HEK293T (cell line): Measurements from ENCODE around the gene SLC25A25.

ENCODE experiments used
- CTCF ChIA-PET: fragments of 350-600 bp; formaldehyde crosslinking; extraction: SDS; loops from one replicate; lab custom pipeline; 2021; ENCODE audit warnings: antibody characterized with exemption, inconsistent platforms; lab: Yijun Ruan, JAX
- POLR2A ChIA-PET: fragments of 350-600 bp; formaldehyde crosslinking; extraction: SDS; loops from one replicate; lab custom pipeline; 2020; ENCODE audit warnings: antibody characterized with exemption, inconsistent platforms; lab: Yijun Ruan, JAX
- DNase-seq: peaks from one replicate; pipeline ENCODE4 v3.0.0; 2012; ENCODE audit warnings: mixed read lengths; ENCODE audit errors: extremely low spot score
- ARNT ChIP-seq: fragments of 450-650 bp; IDR thresholded peaks from 2 replicates; pipeline ENCODE4 v1.6.1; 2017; ENCODE audit warnings: mild to moderate bottlenecking
- BHLHE40 ChIP-seq: fragments of 450-650 bp; IDR thresholded peaks from 2 replicates; pipeline ENCODE4 v1.6.1; 2016; ENCODE audit warnings: mild to moderate bottlenecking, moderate library complexity, borderline replicate concordance
- CTBP1 ChIP-seq: fragments of 450-650 bp; IDR thresholded peaks from 2 replicates; pipeline ENCODE4 v1.6.1; 2016; ENCODE audit warnings: borderline replicate concordance
- ELF4 ChIP-seq: fragments of 450-650 bp; IDR thresholded peaks from 2 replicates; pipeline ENCODE4 v1.6.1; 2017; ENCODE audit warnings: antibody characterized with exemption
- FOXA1 ChIP-seq: fragments of 450-650 bp; IDR thresholded peaks from 2 replicates; pipeline ENCODE4 v1.6.1; 2016; ENCODE audit warnings: mild to moderate bottlenecking
- FOXK2 ChIP-seq: fragments of 450-650 bp; IDR thresholded peaks from 2 replicates; pipeline ENCODE4 v1.6.1; 2016; ENCODE audit warnings: mild to moderate bottlenecking
- FOXM1 ChIP-seq: fragments of 450-650 bp; IDR thresholded peaks from 2 replicates; pipeline ENCODE4 v1.6.1; 2017; ENCODE audit warnings: mild to moderate bottlenecking, borderline replicate concordance
- HDGF ChIP-seq: fragments of 450-650 bp; IDR thresholded peaks from 2 replicates; pipeline ENCODE4 v1.6.1; 2017; ENCODE audit warnings: antibody characterized with exemption, borderline replicate concordance
- L3MBTL2 ChIP-seq: fragments of 450-650 bp; conservative IDR thresholded peaks from 2 replicates; pipeline ENCODE4 v1.6.1; 2016; ENCODE audit warnings: mild to moderate bottlenecking
- LEF1 ChIP-seq: fragments of 450-650 bp; IDR thresholded peaks from 2 replicates; pipeline ENCODE4 v1.6.1; 2017; ENCODE audit warnings: mild to moderate bottlenecking, borderline replicate concordance
- NFRKB ChIP-seq: fragments of 450-650 bp; IDR thresholded peaks from 2 replicates; pipeline ENCODE4 v1.6.1; 2016; ENCODE audit warnings: mild to moderate bottlenecking, moderate library complexity
- SP1 ChIP-seq: fragments of 450-650 bp; IDR thresholded peaks from 2 replicates; pipeline ENCODE4 v1.6.1; 2017
- SUZ12 ChIP-seq: fragments of 450-650 bp; IDR thresholded peaks from 2 replicates; pipeline ENCODE4 v1.6.1; 2016; ENCODE audit warnings: mild to moderate bottlenecking
- TARDBP ChIP-seq: fragments of 450-650 bp; IDR thresholded peaks from 2 replicates; pipeline ENCODE4 v1.6.1; 2016
- ZNF384 ChIP-seq: fragments of 450-650 bp; IDR thresholded peaks from 2 replicates; pipeline ENCODE4 v1.6.1; 2016
- TF ChIP-seq, protein P1 (sequence below): fragments of 450-650 bp; IDR thresholded peaks from 2 replicates; pipeline ENCODE4 v1.6.1; 2016

Gene SLC25A25

DNA sequence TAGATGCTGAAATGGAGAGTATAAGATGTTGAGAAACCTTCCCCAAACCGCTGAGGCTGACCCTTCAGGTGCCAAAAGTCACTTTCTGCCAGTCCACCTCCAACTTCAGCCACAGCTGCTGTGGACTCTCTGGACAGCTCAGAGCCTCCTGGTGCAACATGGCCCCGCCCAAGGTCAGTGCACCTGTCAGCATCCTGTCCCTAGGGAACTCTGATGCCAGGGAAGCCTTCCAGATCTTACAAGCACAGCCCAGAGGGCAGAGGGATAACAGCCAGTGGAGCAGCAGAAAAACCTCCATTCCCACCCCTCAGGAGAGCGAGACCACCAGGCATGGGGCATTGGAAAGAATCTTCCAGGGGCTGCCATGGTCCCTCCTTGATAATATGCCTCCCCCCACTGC is 70.0 kb downstream of the SLC25A25 start:
- ChIA-PET POLR2A (no interaction called here), CTCF (no interaction called here)
- no peak for TF ChIP-seq L3MBTL2
- no peak for TF ChIP-seq ELF4
- no peak for TF ChIP-seq CTBP1
- TF ChIP-seq NFRKB = no peak
- TF ChIP-seq FOXK2 = no peak
- no peak for TF ChIP-seq TARDBP
- TF ChIP-seq FOXM1 = no peak
- no peak for TF ChIP-seq SP1
- DNase-seq = no peak

DNA sequence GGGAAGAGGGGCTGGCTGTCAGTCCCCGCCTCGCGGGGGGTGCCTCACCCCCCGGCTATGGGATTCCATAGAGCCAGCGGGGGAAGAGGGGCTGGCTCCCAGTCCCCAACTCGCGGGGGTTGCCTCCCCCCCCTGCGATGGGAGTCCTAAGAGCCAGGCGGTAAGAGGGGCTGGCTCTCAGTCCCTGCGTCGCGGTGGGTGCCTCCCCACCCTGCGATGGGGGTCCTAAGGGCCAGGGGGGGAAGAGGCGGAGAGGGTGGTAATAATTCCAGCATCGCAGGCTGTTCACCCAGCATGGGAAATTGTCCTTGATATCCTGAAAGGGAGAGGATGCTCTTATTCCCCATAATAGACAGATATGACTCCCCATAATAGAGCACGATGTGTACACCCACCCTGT is 71.6 kb downstream of the SLC25A25 start:
- no peak for DNase-seq
- TF ChIP-seq FOXM1 = no peak
- POLR2A ChIA-PET = no interaction called here
- CTCF ChIA-PET = no interaction called here

DNA sequence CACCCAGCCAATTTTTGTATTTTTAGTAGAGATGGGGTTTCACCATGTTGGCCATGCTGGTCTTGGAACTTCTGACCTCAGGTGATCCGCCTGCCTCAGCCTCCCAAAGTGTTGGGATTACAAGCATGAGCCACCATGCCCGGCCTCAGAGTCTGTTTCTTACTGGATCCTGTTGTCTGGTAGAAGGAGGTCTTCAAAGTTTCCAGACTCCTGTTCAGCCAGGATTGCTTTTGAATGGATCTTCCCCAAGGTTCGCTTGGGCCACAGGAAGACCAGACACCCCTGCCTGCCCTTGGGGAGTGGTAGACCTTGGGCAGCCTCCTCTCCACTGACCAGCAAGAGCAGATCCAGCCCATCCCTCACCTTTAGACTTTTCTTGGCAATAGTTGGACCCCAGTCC is 73.6 kb downstream of the SLC25A25 start:
- no peak for TF ChIP-seq L3MBTL2
- no peak for TF ChIP-seq ARNT
- TF ChIP-seq ZNF384 = no peak
- no peak for TF ChIP-seq CTBP1
- TF ChIP-seq SUZ12 = no peak
- TF ChIP-seq SP1 = no peak
- TF ChIP-seq, protein P1, sequence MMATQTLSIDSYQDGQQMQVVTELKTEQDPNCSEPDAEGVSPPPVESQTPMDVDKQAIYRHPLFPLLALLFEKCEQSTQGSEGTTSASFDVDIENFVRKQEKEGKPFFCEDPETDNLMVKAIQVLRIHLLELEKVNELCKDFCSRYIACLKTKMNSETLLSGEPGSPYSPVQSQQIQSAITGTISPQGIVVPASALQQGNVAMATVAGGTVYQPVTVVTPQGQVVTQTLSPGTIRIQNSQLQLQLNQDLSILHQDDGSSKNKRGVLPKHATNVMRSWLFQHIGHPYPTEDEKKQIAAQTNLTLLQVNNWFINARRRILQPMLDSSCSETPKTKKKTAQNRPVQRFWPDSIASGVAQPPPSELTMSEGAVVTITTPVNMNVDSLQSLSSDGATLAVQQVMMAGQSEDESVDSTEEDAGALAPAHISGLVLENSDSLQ = no peak
- TF ChIP-seq NFRKB = no peak
- TF ChIP-seq FOXA1 = no peak
- TF ChIP-seq BHLHE40 = no peak
- no peak for TF ChIP-seq LEF1
- TF ChIP-seq FOXK2 = no peak
- no peak for TF ChIP-seq FOXM1
- no peak for TF ChIP-seq ELF4
- no peak for TF ChIP-seq HDGF
- no peak for TF ChIP-seq TARDBP
- CTCF ChIA-PET = interaction anchor here (1.0 kb wide), 1 partner anchor 9 kb away, joined by 3 read pairs; no protein-coding TSS in a partner anchor
- POLR2A ChIA-PET = no interaction called here
- DNase-seq = no peak

DNA sequence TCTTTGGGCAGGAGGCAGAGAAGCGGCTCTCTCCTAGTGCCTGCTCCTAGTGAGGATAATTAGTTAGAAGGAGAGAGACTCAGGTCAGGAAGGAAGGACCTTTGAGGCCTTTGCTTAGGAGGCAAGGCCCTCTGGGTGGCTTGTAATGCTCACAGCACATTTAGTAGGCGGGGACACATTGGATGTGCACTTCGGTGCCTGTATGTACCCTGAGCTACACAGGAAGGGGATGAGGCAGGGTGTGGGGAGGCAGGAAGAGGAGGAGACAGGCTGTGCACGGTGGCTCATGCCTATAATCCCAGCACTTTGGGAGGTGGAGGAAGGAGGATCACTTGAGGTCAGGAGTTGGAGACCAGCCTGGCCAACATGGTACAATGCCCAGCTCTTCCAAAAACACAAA is 74.0 kb downstream of the SLC25A25 start:
- POLR2A ChIA-PET = no interaction called here
- TF ChIP-seq ELF4 = no peak
- TF ChIP-seq CTBP1 = no peak
- TF ChIP-seq, protein P1 = no peak
- no peak for TF ChIP-seq SUZ12
- TF ChIP-seq ZNF384 = no peak
- no peak for TF ChIP-seq L3MBTL2
- no peak for TF ChIP-seq SP1
- TF ChIP-seq HDGF = no peak
- no peak for TF ChIP-seq LEF1
- TF ChIP-seq TARDBP = no peak
- TF ChIP-seq NFRKB = no peak
- no peak for TF ChIP-seq BHLHE40
- TF ChIP-seq FOXA1 = no peak
- DNase-seq = no peak
- CTCF ChIA-PET = interaction anchor here (1.0 kb wide), 1 partner anchor 8 kb away, joined by 3 read pairs; no protein-coding TSS in a partner anchor

DNA sequence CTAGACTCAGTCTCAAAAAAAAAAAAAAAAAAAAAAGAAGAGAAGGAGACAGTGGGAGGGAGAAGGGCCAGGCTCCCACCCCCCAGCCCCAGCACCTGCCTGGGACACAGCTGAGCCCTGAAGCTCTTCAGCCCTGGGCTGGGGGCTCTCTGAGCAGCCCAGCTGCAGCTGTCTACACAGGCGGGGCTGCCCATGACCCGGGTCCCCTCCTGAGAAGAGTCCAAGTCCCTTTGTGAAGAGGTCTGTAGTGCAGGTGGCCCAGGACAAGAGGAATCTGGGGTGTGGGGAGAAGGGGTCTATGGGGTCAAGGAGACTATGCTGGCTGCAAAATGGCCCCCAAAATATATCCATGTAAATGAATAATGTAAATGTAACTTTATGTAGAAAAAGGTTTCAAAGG is 74.6 kb downstream of the SLC25A25 start:
- DNase-seq = no peak
- ChIA-PET POLR2A (no interaction called here), CTCF (interaction anchor here (0.6 kb wide), 1 partner anchor 39 kb away, joined by 3 read pairs; no protein-coding TSS in a partner anchor)
- TF ChIP-seq SUZ12 (no peak), FOXA1 (no peak), SP1 (no peak), ARNT (no peak), ZNF384 (no peak), FOXM1 (no peak), ELF4 (no peak), L3MBTL2 (no peak), LEF1 (no peak), NFRKB (no peak), FOXK2 (no peak), TARDBP (no peak), HDGF (no peak), CTBP1 (no peak), BHLHE40 (no peak)
- TF ChIP-seq, protein P1 = no peak

DNA sequence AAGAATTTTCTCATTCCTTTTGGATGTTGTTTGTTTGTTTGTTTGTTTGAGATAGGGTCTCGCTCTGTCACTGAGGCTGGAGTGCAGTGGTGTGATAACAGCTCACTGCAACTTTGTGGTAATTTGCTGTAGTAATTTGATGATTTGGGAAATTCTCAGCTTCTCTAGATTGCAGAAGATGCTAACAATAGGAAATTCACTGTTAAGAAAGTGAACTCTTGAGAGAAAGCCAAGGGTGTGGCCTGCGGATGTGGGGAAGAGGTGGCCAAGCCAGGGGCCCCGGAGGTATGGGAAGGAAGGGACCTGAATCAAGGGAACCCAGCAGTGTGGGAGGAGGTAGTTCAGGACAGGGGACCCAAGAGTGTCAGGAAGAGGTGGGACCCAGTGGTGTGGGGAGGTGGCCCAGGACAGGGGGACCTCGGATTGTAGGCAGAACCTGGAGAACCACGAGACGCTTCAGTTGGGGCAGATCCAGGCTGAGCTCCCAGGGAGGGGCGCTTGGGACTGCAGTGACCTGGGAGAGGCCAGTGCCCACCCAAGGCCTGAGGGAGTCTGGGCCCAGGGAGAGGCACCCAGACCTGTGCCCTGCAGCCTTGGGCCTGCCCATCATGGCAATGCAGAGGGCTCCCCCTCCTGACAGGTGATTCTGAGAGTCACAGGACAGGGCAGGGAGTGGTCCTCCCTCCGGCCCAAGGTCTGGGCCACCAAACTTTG is 75.7 kb downstream of the SLC25A25 start:
- ChIA-PET CTCF (no interaction called here), POLR2A (no interaction called here)
- DNase-seq = no peak
- no peak for TF ChIP-seq ELF4
- no peak for TF ChIP-seq TARDBP
- no peak for TF ChIP-seq CTBP1
- no peak for TF ChIP-seq HDGF
